ENCODE measurements around the gene FAM163B. TPM values are rescaled to one million over a fixed set of nuclear protein-coding genes. Genes with fewer than 3 reads are reported as not detected.

FAM163B gene
- total and polyA plus RNA-seq, 8 donors: 0.23 to 2.7 (median 1.7) TPM; not detected in 1

DNA sequence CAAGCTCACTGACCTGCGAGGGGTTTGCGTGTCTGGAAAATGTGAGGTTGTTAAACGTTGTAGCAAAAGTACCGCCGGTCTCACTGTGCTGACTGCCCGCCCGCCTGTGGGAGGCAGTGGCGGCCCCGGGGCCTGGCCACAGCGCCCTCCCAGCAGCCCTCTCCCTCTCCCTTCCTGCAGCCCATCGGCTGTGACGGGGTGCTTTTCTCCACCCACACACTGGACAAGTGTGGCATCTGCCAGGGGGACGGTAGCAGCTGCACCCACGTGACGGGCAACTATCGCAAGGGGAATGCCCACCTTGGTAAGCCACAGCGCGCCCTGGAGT, 68.5 kb downstream of the FAM163B start:
- H3K9me3 ChIP-seq: no peaks in the 10 kb centered on the region
- DNase-seq (no peak), ATAC-seq (no peak)
- TF ChIP-seq, protein P1, sequence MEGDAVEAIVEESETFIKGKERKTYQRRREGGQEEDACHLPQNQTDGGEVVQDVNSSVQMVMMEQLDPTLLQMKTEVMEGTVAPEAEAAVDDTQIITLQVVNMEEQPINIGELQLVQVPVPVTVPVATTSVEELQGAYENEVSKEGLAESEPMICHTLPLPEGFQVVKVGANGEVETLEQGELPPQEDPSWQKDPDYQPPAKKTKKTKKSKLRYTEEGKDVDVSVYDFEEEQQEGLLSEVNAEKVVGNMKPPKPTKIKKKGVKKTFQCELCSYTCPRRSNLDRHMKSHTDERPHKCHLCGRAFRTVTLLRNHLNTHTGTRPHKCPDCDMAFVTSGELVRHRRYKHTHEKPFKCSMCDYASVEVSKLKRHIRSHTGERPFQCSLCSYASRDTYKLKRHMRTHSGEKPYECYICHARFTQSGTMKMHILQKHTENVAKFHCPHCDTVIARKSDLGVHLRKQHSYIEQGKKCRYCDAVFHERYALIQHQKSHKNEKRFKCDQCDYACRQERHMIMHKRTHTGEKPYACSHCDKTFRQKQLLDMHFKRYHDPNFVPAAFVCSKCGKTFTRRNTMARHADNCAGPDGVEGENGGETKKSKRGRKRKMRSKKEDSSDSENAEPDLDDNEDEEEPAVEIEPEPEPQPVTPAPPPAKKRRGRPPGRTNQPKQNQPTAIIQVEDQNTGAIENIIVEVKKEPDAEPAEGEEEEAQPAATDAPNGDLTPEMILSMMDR (IDR thresholded peaks at IDR 0.05): no peak
- no peak overlapping the region for H3K27ac ChIP-seq
- H3K4me3 ChIP-seq: no peak overlapping the region
- H3K27me3 ChIP-seq: peaks cover 0 to 32% of the 10 kb centered on the region in 2 donors
- H3K4me1 ChIP-seq: peaks cover 6 to 56% of the 10 kb centered on the region in 2 donors
- intact Hi-C loops (cut with DNase I): no loop called here
- no peaks in the 10 kb centered on the region for H3K36me3 ChIP-seq

DNA sequence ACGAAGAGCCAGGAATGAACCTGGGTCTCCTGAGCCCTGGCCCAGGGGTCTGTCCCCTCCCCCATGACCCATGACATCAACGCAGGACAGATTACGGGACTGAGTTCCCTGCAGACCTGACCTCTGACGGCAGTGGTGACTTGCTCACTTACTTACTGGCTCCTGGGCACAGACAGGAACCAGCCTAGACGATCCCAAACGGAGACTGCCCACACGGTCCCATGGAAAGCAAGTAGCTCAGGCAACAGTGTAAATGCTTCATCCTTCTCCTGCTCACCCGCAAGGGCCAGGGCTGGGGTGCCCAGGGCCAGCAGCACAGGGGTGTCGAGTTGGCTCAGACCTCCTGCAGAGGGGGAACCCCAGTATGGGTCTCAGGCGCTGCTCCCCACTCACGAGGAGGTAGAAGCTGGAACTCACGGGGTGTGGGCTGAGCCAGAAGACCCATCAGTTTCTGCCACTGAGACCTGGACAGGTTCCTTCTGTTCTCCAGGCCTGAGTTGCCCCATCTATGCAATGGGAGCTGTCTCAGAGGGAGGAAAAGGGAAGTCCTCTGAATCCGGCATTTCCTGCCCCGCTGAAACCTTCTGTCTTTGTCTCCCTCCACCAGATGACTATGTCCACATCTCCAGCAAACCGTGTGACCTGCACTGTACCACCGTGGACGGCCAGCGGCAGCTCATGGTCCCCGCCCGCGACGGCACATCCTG, 69.0 kb downstream of the FAM163B start:
- DNase-seq: no peak

DNA sequence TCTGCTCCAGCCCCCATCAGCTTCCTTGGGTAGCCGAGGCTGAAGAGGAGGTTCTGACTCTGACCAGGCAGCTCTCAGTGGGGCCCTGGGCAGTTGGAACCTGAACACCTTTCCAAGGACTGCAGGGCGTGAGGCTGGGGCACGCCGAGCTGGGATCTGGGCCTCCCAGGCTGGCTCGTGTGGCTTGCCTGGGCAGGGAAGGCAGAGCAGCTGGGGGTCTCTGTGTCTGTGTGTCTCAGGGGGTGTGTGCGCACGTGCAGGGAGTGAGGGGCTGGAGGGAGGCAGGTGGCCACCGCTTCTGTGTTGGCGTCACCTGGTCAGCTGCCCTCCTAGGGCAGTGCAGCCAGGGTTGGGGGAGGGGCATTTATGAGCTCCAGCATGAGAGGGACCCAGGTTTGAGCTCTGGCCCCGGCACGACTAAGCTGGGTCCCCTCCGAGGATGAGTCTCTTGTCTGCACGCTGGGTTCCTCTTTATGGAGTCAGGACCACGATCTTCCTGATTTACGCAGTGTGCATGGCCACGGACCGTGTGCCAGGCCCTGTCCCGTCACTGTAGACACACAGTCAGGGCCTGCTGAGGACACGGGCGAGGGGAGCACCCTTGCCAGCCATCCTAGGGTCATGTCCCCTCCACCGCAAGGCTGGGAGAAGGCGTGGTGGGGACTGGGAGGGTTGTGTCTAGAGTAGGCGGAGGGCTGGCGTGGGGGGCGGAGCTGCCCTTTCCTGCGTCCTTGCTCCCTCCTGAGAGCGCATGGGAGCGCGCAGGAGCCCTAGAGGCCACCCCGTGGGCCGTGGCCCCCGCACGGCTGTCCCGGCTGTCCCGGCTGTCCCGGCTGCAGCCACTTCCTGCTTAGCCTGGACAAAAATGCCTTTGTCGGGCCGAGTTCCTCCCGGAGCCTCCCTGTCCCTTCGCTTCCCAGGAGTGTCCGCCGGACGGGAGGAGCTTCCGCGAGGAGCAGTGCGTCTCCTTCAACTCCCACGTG, 70.0 kb downstream of the FAM163B start:
- H3K4me3 ChIP-seq: peak overlapping the region in 1 of 2 donors; percentile 11
- intact Hi-C loops (cut with DNase I): loop anchor here in 1 of 2 donors (10.0 kb wide), 1 partner anchor 176 kb away; no protein-coding TSS in a partner anchor
- TF ChIP-seq, protein P1 (IDR thresholded peaks at IDR 0.05): no peak
- no peaks in the 10 kb centered on the region for H3K9me3 ChIP-seq
- no peaks in the 10 kb centered on the region for H3K36me3 ChIP-seq
- peaks cover 9 to 47% of the 10 kb centered on the region in 2 donors for H3K27me3 ChIP-seq
- peaks cover 7 to 57% of the 10 kb centered on the region in 2 donors for H3K4me1 ChIP-seq
- peak overlapping the region in 1 of 2 donors; percentile 50 for H3K27ac ChIP-seq
- no peak for DNase-seq
- peak; percentile 56 for ATAC-seq

More for the DNA sequence above, 69.0 kb downstream of the FAM163B start:
- Histone ChIP-seq H3K4me3 (no peak overlapping the region), H3K9me3 (no peaks in the 10 kb centered on the region), H3K36me3 (no peaks in the 10 kb centered on the region), H3K4me1 (peaks cover 3 to 56% of the 10 kb centered on the region in 2 donors), H3K27ac (peak overlapping the region in 1 of 2 donors; percentile 50), H3K27me3 (peaks cover 0 to 37% of the 10 kb centered on the region in 2 donors)
- ATAC-seq: no peak
- intact Hi-C loops (cut with DNase I): loop anchor here in 1 of 2 donors (10.0 kb wide), 1 partner anchor 175 kb away; no protein-coding TSS in a partner anchor
- TF ChIP-seq, protein P1 (IDR thresholded peaks at IDR 0.05): no peak

- Histone ChIP-seq H3K4me3 (no peak overlapping the region), H3K36me3 (no peaks in the 10 kb centered on the region), H3K9me3 (no peaks in the 10 kb centered on the region), H3K27me3 (peaks cover 10 to 57% of the 10 kb centered on the region in 2 donors), H3K27ac (no peak overlapping the region), H3K4me1 (peaks cover 17 to 54% of the 10 kb centered on the region in 2 donors)
- intact Hi-C loops (cut with DNase I): loop anchor here in 1 of 2 donors (10.0 kb wide), 1 partner anchor 177 kb away; no protein-coding TSS in a partner anchor
- TF ChIP-seq, protein P1 (IDR thresholded peaks at IDR 0.05): no peak
- ATAC-seq (no peak), DNase-seq (no peak)
Measured at GRCh38 chr9:133538176-133538575, 71.0 kb downstream of the FAM163B start.

Data from left lung (tissue), 10 donors.